ENCODE data around the gene NRK.
"Not testable (repeated sequence)": the region's sequence is repeated elsewhere in the genome, so short reads cannot be mapped to it uniquely, and the experiment has no call there.

The NRK gene

GRCh38 chrX:106000609-106001008 lies 178.3 kb downstream of the NRK start:
- not testable (repeated sequence) for H2AFZ ChIP-seq (ENCODE audit: low read depth, low read length); H3K4ac ChIP-seq (ENCODE audit: low read depth in 1 of 2, low read length in 2 of 2); H3K4me2 ChIP-seq (ENCODE audit: low read length, poor library complexity, severe bottlenecking); H2BK15ac ChIP-seq (ENCODE audit: low read depth, poor library complexity, severe bottlenecking); H3K14ac ChIP-seq (ENCODE audit: low read length in 2 of 2); H3K18ac ChIP-seq (ENCODE audit: low read depth in 1 of 2, low read length in 2 of 2); H3K79me1 ChIP-seq (replicated peaks; ENCODE audit: low read length, poor library complexity, severe bottlenecking); H3K4me3 ChIP-seq (ENCODE audit: insufficient read depth in 1 of 2, low read depth in 1 of 2, low read length in 2 of 2); H4K91ac ChIP-seq (ENCODE audit: low read length); H2BK120ac ChIP-seq (ENCODE audit: low read depth, low read length); H2BK5ac ChIP-seq (ENCODE audit: low read depth, low read length, poor library complexity, severe bottlenecking); H3K4me1 ChIP-seq (ENCODE audit: control insufficient read depth, insufficient read depth, low read depth, low read length); H3K36me3 ChIP-seq (ENCODE audit: control insufficient read depth in 1 of 2, insufficient read depth in 2 of 2, low read depth in 1 of 2, low read length in 2 of 2); H3K9ac ChIP-seq (ENCODE audit: low read length); H3K27me3 ChIP-seq (ENCODE audit: control insufficient read depth in 1 of 2, insufficient read depth in 1 of 2, low read length in 2 of 2); H2AK5ac ChIP-seq (ENCODE audit: low read length, severe bottlenecking); H3K27ac ChIP-seq (ENCODE audit: low read length, poor library complexity, severe bottlenecking); H3K9me3 ChIP-seq (ENCODE audit: control insufficient read depth, low read length); DNase-seq; H3K23ac ChIP-seq (ENCODE audit: low read length in 2 of 2); H2BK12ac ChIP-seq (ENCODE audit: low read length in 2 of 2); H4K8ac ChIP-seq (ENCODE audit: low read length)
- WGBS, result 84% methylated on average over 5 of the region's 5 CpGs

GRCh38 chrX:106005684-106006083 lies 183.3 kb downstream of the NRK start:
- 83% methylated on average over 1 of the region's 2 CpGs for WGBS
- Histone ChIP-seq H4K8ac (ENCODE audit: low read length) (no peak overlapping the region), H3K9me3 (ENCODE audit: control insufficient read depth, low read length) (peaks cover 3% of the 10 kb centered on the region), H3K79me1 (replicated peaks; ENCODE audit: low read length, poor library complexity, severe bottlenecking) (no peaks in the 10 kb centered on the region), H2BK15ac (ENCODE audit: low read depth, poor library complexity, severe bottlenecking) (no peak overlapping the region), H3K18ac (ENCODE audit: low read depth in 1 of 2, low read length in 2 of 2) (no peak overlapping the region), H3K27me3 (ENCODE audit: control insufficient read depth in 1 of 2, insufficient read depth in 1 of 2, low read length in 2 of 2) (no peaks in the 10 kb centered on the region), H3K4ac (ENCODE audit: low read depth in 1 of 2, low read length in 2 of 2) (no peak overlapping the region), H3K9ac (ENCODE audit: low read length) (no peak overlapping the region), H3K14ac (ENCODE audit: low read length in 2 of 2) (no peak overlapping the region), H2BK12ac (ENCODE audit: low read length in 2 of 2) (no peak overlapping the region), H3K4me2 (ENCODE audit: low read length, poor library complexity, severe bottlenecking) (no peak overlapping the region), H3K4me3 (ENCODE audit: insufficient read depth in 1 of 2, low read depth in 1 of 2, low read length in 2 of 2) (no peak overlapping the region), H3K4me1 (ENCODE audit: control insufficient read depth, insufficient read depth, low read depth, low read length) (no peaks in the 10 kb centered on the region), H3K27ac (ENCODE audit: low read length, poor library complexity, severe bottlenecking) (no peak overlapping the region), H3K36me3 (ENCODE audit: control insufficient read depth in 1 of 2, insufficient read depth in 2 of 2, low read depth in 1 of 2, low read length in 2 of 2) (no peaks in the 10 kb centered on the region), H2BK120ac (ENCODE audit: low read depth, low read length) (no peak overlapping the region), H2AFZ (ENCODE audit: low read depth, low read length) (no peak overlapping the region), H3K23ac (ENCODE audit: low read length in 2 of 2) (no peak overlapping the region), H2BK5ac (ENCODE audit: low read depth, low read length, poor library complexity, severe bottlenecking) (no peak overlapping the region), H2AK5ac (ENCODE audit: low read length, severe bottlenecking) (no peak overlapping the region), H4K91ac (ENCODE audit: low read length) (no peak overlapping the region)
- DNase-seq, result no peak

- Histone ChIP-seq H2AK5ac (ENCODE audit: low read length, severe bottlenecking) (no peak overlapping the region), H2BK5ac (ENCODE audit: low read depth, low read length, poor library complexity, severe bottlenecking) (no peak overlapping the region), H3K27ac (ENCODE audit: low read length, poor library complexity, severe bottlenecking) (no peak overlapping the region), H3K27me3 (ENCODE audit: control insufficient read depth in 1 of 2, insufficient read depth in 1 of 2, low read length in 2 of 2) (no peaks in the 10 kb centered on the region), H3K4me2 (ENCODE audit: low read length, poor library complexity, severe bottlenecking) (no peak overlapping the region), H3K9ac (ENCODE audit: low read length) (no peak overlapping the region), H3K4me3 (ENCODE audit: insufficient read depth in 1 of 2, low read depth in 1 of 2, low read length in 2 of 2) (no peak overlapping the region), H2AFZ (ENCODE audit: low read depth, low read length) (no peak overlapping the region), H3K23ac (ENCODE audit: low read length in 2 of 2) (no peak overlapping the region), H3K4ac (ENCODE audit: low read depth in 1 of 2, low read length in 2 of 2) (no peak overlapping the region), H4K91ac (ENCODE audit: low read length) (no peak overlapping the region), H3K18ac (ENCODE audit: low read depth in 1 of 2, low read length in 2 of 2) (no peak overlapping the region), H2BK120ac (ENCODE audit: low read depth, low read length) (no peak overlapping the region), H3K36me3 (ENCODE audit: control insufficient read depth in 1 of 2, insufficient read depth in 2 of 2, low read depth in 1 of 2, low read length in 2 of 2) (no peaks in the 10 kb centered on the region), H3K4me1 (ENCODE audit: control insufficient read depth, insufficient read depth, low read depth, low read length) (no peaks in the 10 kb centered on the region), H2BK15ac (ENCODE audit: low read depth, poor library complexity, severe bottlenecking) (no peak overlapping the region), H2BK12ac (ENCODE audit: low read length in 2 of 2) (no peak overlapping the region), H3K9me3 (ENCODE audit: control insufficient read depth, low read length) (peaks cover 5% of the 10 kb centered on the region), H4K8ac (ENCODE audit: low read length) (no peak overlapping the region), H3K79me1 (replicated peaks; ENCODE audit: low read length, poor library complexity, severe bottlenecking) (no peaks in the 10 kb centered on the region), H3K14ac (ENCODE audit: low read length in 2 of 2) (no peak overlapping the region)
- WGBS, result no CpG with 5 or more reads among the region's 1 CpG
- no peak for DNase-seq
These were observed 185.5 kb downstream of the NRK start for GRCh38 chrX:106007815-106008214.

All from mesenchymal stem cell (in vitro differentiated cells and primary cell).